ENCODE data around the gene GALNT7.

DNA sequence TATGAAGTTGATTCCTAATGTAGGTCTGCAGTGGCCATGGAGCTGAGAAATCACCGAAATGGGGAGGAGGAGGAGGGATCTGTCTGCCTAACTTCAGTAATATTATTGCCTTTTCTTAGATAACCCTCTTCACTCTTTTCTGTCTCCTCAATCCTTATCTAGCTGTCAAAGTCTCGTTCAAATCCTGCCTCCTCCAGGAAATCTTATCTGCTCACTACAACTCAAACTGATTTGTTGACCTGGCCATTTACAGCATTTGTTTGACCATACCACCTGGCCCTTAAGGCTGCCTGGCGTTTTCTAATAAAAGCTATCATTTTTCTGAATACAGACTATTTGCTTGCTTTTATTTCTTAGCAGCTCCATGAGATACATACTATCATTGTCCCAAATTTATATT, 33.8 kb downstream of the GALNT7 start:
- TF ChIP-seq, protein P1, sequence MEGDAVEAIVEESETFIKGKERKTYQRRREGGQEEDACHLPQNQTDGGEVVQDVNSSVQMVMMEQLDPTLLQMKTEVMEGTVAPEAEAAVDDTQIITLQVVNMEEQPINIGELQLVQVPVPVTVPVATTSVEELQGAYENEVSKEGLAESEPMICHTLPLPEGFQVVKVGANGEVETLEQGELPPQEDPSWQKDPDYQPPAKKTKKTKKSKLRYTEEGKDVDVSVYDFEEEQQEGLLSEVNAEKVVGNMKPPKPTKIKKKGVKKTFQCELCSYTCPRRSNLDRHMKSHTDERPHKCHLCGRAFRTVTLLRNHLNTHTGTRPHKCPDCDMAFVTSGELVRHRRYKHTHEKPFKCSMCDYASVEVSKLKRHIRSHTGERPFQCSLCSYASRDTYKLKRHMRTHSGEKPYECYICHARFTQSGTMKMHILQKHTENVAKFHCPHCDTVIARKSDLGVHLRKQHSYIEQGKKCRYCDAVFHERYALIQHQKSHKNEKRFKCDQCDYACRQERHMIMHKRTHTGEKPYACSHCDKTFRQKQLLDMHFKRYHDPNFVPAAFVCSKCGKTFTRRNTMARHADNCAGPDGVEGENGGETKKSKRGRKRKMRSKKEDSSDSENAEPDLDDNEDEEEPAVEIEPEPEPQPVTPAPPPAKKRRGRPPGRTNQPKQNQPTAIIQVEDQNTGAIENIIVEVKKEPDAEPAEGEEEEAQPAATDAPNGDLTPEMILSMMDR (IDR thresholded peaks at IDR 0.05; ENCODE audit: poor library complexity, severe bottlenecking), result no peak
- TF ChIP-seq TAF1 (IDR thresholded peaks at IDR 0.05; ENCODE audit: low read depth) (no peak), EZH2 (IDR thresholded peaks at IDR 0.05; ENCODE audit: borderline replicate concordance, insufficient read depth, low read length, poor library complexity, severe bottlenecking) (no peak), SMC3 (conservative IDR thresholded peaks at IDR 0.05; ENCODE audit: poor library complexity) (no peak), RAD21 (conservative IDR thresholded peaks at IDR 0.05) (no peak), MXI1 (conservative IDR thresholded peaks at IDR 0.05; ENCODE audit: poor library complexity, severe bottlenecking) (no peak), POLR2AphosphoS5 (IDR thresholded peaks at IDR 0.05) (no peak), EP300 (conservative IDR thresholded peaks at IDR 0.05; ENCODE audit: poor library complexity, severe bottlenecking) (no peak)
- TF ChIP-seq, protein P2, sequence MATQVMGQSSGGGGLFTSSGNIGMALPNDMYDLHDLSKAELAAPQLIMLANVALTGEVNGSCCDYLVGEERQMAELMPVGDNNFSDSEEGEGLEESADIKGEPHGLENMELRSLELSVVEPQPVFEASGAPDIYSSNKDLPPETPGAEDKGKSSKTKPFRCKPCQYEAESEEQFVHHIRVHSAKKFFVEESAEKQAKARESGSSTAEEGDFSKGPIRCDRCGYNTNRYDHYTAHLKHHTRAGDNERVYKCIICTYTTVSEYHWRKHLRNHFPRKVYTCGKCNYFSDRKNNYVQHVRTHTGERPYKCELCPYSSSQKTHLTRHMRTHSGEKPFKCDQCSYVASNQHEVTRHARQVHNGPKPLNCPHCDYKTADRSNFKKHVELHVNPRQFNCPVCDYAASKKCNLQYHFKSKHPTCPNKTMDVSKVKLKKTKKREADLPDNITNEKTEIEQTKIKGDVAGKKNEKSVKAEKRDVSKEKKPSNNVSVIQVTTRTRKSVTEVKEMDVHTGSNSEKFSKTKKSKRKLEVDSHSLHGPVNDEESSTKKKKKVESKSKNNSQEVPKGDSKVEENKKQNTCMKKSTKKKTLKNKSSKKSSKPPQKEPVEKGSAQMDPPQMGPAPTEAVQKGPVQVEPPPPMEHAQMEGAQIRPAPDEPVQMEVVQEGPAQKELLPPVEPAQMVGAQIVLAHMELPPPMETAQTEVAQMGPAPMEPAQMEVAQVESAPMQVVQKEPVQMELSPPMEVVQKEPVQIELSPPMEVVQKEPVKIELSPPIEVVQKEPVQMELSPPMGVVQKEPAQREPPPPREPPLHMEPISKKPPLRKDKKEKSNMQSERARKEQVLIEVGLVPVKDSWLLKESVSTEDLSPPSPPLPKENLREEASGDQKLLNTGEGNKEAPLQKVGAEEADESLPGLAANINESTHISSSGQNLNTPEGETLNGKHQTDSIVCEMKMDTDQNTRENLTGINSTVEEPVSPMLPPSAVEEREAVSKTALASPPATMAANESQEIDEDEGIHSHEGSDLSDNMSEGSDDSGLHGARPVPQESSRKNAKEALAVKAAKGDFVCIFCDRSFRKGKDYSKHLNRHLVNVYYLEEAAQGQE (IDR thresholded peaks at IDR 0.05; ENCODE audit: borderline replicate concordance), result no peak

Measured in neural cell (in vitro differentiated cells).